Astrocyte (in vitro differentiated cells and primary cell): Measurements from ENCODE around the gene PHAF1. TPM values are rescaled to one million over a fixed set of nuclear protein-coding genes. Genes with fewer than 3 reads are reported as not detected.
A peak's percentile ranks its signal among the peaks of the same experiment; 100 is the strongest.

Source experiments
- DNase-seq: peaks from one replicate; pipeline ENCODE4 v3.0.0-alpha.2; 2010; ENCODE audit warnings: low read depth
- FAIRE-seq: peaks from 2 replicates; lab custom pipeline; 2011; peaks lifted over from hg19 to GRCh38; lab: Jason Lieb, UNC
- H2AFZ ChIP-seq: 2 replicates; pipeline ENCODE4 v1.6.0; 2012; ENCODE audit warnings: low read depth, low read length, inconsistent platforms
- H3K27ac ChIP-seq: 2 replicates; pipeline ENCODE4 v1.5.1; 2011; ENCODE audit warnings: low read depth, low read length, inconsistent platforms
- H3K27me3 ChIP-seq: 2 replicates; pipeline ENCODE4 v1.6.0; 2011; ENCODE audit warnings: low read length, inconsistent platforms; ENCODE audit not compliant: insufficient read depth
- H3K36me3 ChIP-seq: 2 replicates; pipeline ENCODE4 v1.5.1; 2011; ENCODE audit warnings: low read length, inconsistent platforms; ENCODE audit not compliant: insufficient read depth
- H3K4me1 ChIP-seq: 2 replicates; pipeline ENCODE4 v1.5.1; 2011; ENCODE audit warnings: low read length, inconsistent platforms; ENCODE audit not compliant: insufficient read depth
- H3K4me2 ChIP-seq: 2 replicates; pipeline ENCODE4 v1.6.0; 2012; ENCODE audit warnings: low read length, inconsistent platforms
- H3K4me3 ChIP-seq: 2 replicates; pipeline ENCODE4 v1.5.1; 2011; ENCODE audit warnings: low read depth, mild to moderate bottlenecking, low read length, inconsistent platforms; ENCODE audit not compliant: insufficient read depth
- H3K79me2 ChIP-seq: 2 replicates; pipeline ENCODE4 v1.6.0; 2012; ENCODE audit warnings: mild to moderate bottlenecking, low read length, inconsistent platforms; ENCODE audit not compliant: insufficient read depth
- H3K9ac ChIP-seq: 2 replicates; pipeline ENCODE4 v1.6.0; 2012; ENCODE audit warnings: mild to moderate bottlenecking, low read length, inconsistent platforms
- H3K9me3 ChIP-seq: 2 replicates; pipeline ENCODE4 v1.5.1; 2012; ENCODE audit warnings: low read depth, mild to moderate bottlenecking, low read length, inconsistent platforms; ENCODE audit not compliant: insufficient read depth
- H4K20me1 ChIP-seq: 2 replicates; pipeline ENCODE4 v1.6.0; 2012; ENCODE audit warnings: low read length, inconsistent platforms; ENCODE audit not compliant: insufficient read depth
- H3K27ac Mint-ChIP-seq: one replicate; pipeline ENCODE4 v1.8.0; 2021; ENCODE audit warnings: mild to moderate bottlenecking, mixed read lengths; ENCODE audit not compliant: unreplicated experiment
- H3K27me3 Mint-ChIP-seq: one replicate; pipeline ENCODE4 v1.8.0; 2021; ENCODE audit warnings: low read depth, mixed read lengths; ENCODE audit not compliant: unreplicated experiment
- H3K36me3 Mint-ChIP-seq: one replicate; pipeline ENCODE4 v1.8.0; 2021; ENCODE audit warnings: low read depth, mixed read lengths; ENCODE audit not compliant: unreplicated experiment
- H3K4me1 Mint-ChIP-seq: one replicate; pipeline ENCODE4 v1.8.0; 2021; ENCODE audit warnings: low read depth, mixed read lengths; ENCODE audit not compliant: unreplicated experiment
- H3K4me3 Mint-ChIP-seq: one replicate; pipeline ENCODE4 v1.8.0; 2021; ENCODE audit warnings: mild to moderate bottlenecking, moderate library complexity, mixed read lengths; ENCODE audit not compliant: unreplicated experiment
- H3K9me3 Mint-ChIP-seq: one replicate; pipeline ENCODE4 v1.8.0; 2021; ENCODE audit warnings: mild to moderate bottlenecking, mixed read lengths; ENCODE audit not compliant: unreplicated experiment
- EZH2 ChIP-seq: IDR thresholded peaks from 2 replicates; pipeline ENCODE4 v1.6.1; 2012; ENCODE audit warnings: mild to moderate bottlenecking, low read length, inconsistent platforms; ENCODE audit not compliant: insufficient read depth
- total RNA-seq: library from RNA; stranded (reverse); gene quantifications from 2 replicates; pipeline ENCODE4 v1.2.1, GENCODE V29; 2021
- TF ChIP-seq, protein P1 (sequence below): IDR thresholded peaks from 2 replicates; pipeline ENCODE4 v1.5.1; 2011; ENCODE audit warnings: low read depth, mild to moderate bottlenecking, inconsistent platforms, low read length, moderate library complexity; ENCODE audit not compliant: insufficient read depth

The PHAF1 gene
- total RNA-seq, 1 donor from 2014 or later: 17.1 TPM

DNA sequence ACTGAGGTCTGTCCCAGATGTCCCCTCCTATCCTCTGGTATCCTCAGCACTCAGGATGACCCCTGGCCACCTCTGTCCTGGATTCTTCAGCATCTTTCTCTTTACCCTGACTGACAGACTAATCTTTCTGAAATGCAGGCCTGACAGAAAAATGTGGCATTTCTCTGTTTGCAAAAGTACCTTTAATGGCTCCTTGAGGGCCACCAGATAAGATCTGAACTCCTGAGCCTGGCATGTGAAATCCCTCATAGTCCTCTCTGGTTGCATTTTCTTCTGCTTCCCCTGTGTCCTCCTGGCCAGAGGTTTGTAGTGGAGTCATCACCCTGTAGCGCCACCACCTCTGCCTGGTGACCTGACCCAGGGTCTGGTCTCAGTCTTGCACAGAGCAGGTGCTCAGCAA lies 87.1 kb downstream of the PHAF1 start:
- Mint-ChIP-seq H3K4me1 (peaks cover 16% of the 10 kb centered on the region), H3K36me3 (peaks cover 22% of the 10 kb centered on the region), H3K4me3 (no peak overlapping the region), H3K9me3 (no peaks in the 10 kb centered on the region), H3K27me3 (no peaks in the 10 kb centered on the region), H3K27ac (no peak overlapping the region)
- Histone ChIP-seq H3K4me1 (peaks cover 15% of the 10 kb centered on the region), H3K27ac (no peak overlapping the region), H3K4me2 (no peak overlapping the region), H3K9ac (no peak overlapping the region), H3K9me3 (no peaks in the 10 kb centered on the region), H4K20me1 (peaks cover 66% of the 10 kb centered on the region), H3K79me2 (peaks cover 40% of the 10 kb centered on the region), H3K36me3 (peaks cover 35% of the 10 kb centered on the region), H3K4me3 (no peak overlapping the region), H2AFZ (no peak overlapping the region), H3K27me3 (no peaks in the 10 kb centered on the region)
- TF ChIP-seq EZH2: no peak
- TF ChIP-seq, protein P1, sequence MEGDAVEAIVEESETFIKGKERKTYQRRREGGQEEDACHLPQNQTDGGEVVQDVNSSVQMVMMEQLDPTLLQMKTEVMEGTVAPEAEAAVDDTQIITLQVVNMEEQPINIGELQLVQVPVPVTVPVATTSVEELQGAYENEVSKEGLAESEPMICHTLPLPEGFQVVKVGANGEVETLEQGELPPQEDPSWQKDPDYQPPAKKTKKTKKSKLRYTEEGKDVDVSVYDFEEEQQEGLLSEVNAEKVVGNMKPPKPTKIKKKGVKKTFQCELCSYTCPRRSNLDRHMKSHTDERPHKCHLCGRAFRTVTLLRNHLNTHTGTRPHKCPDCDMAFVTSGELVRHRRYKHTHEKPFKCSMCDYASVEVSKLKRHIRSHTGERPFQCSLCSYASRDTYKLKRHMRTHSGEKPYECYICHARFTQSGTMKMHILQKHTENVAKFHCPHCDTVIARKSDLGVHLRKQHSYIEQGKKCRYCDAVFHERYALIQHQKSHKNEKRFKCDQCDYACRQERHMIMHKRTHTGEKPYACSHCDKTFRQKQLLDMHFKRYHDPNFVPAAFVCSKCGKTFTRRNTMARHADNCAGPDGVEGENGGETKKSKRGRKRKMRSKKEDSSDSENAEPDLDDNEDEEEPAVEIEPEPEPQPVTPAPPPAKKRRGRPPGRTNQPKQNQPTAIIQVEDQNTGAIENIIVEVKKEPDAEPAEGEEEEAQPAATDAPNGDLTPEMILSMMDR: no peak
- no peak for FAIRE-seq
- no peak for DNase-seq

DNA sequence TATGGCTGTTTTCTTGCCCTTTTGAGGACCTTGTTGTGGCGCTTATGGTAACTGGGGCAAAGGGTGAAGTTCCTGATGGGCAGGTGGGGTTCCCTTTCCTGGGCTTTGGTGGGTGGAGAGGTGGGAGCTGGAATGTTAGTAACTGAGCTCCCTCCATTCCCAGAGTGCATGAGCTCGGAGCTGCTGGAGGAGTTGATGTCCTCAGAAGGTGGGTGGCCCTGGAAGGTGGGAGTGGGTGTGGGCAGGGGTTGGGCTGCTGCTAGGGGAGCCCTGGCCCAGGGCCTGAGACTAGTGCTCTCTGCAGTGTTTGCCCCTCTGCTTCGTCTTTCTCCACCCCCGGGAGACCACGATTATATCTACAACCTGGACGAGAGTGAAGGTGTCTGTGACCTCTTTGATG lies 88.0 kb downstream of the PHAF1 start:
- TF ChIP-seq, protein P1: no peak
- TF ChIP-seq EZH2: no peak
- FAIRE-seq: no peak
- Histone ChIP-seq H3K4me1 (peaks cover 15% of the 10 kb centered on the region), H3K27ac (no peak overlapping the region), H3K4me3 (no peak overlapping the region), H3K27me3 (no peaks in the 10 kb centered on the region), H4K20me1 (peaks cover 62% of the 10 kb centered on the region), H2AFZ (no peak overlapping the region), H3K4me2 (no peak overlapping the region), H3K9ac (no peak overlapping the region), H3K9me3 (no peaks in the 10 kb centered on the region), H3K36me3 (peaks cover 35% of the 10 kb centered on the region), H3K79me2 (peaks cover 33% of the 10 kb centered on the region)
- H3K4me1 Mint-ChIP-seq: peaks cover 13% of the 10 kb centered on the region
- H3K36me3 Mint-ChIP-seq: peaks cover 22% of the 10 kb centered on the region
- H3K27ac Mint-ChIP-seq: peak overlapping the region; percentile 53
- no peak for DNase-seq
- no peaks in the 10 kb centered on the region for H3K27me3 Mint-ChIP-seq
- no peaks in the 10 kb centered on the region for H3K9me3 Mint-ChIP-seq
- no peak overlapping the region for H3K4me3 Mint-ChIP-seq

Other genes with a start within 250 kb of the PHAF1 start
- gene PDP2, start 229.4 kb upstream of the PHAF1 start, total RNA-seq: 12.1 and 16.8 TPM in 2 replicates
- gene CDH16, start 191.1 kb upstream of the PHAF1 start, total RNA-seq: not detected in 2 replicates
- gene RRAD, start 184.4 kb upstream of the PHAF1 start, total RNA-seq: 10.2 and 12.1 TPM in 2 replicates
- gene CIAO2B, start 175.5 kb upstream of the PHAF1 start, total RNA-seq: 69.5 and 75.6 TPM in 2 replicates
- 22.9 and 28.8 TPM in 2 replicates for gene CES2, start 174.4 kb upstream of the PHAF1 start, total RNA-seq
- 0.77 and 1.5 TPM in 2 replicates for gene CES3, start 148.7 kb upstream of the PHAF1 start, total RNA-seq
- 1.2 TPM in 2 replicates for gene CES4A, start 121.4 kb upstream of the PHAF1 start, total RNA-seq
- gene CBFB, start 80.8 kb upstream of the PHAF1 start, total RNA-seq: 94.8 and 104 TPM in 2 replicates
- gene B3GNT9, start 41.1 kb downstream of the PHAF1 start, total RNA-seq: 7.6 and 9.4 TPM in 2 replicates
- gene TRADD, start 50.0 kb downstream of the PHAF1 start, total RNA-seq: 10.1 and 11.0 TPM in 2 replicates
- gene FBXL8, start 50.0 kb downstream of the PHAF1 start, total RNA-seq: 5.6 and 6.8 TPM in 2 replicates
- 4.4 and 4.5 TPM in 2 replicates for gene HSF4, start 54.8 kb downstream of the PHAF1 start, total RNA-seq
- gene NOL3, start 60.6 kb downstream of the PHAF1 start, total RNA-seq: 9.5 and 10.9 TPM in 2 replicates
- 26.1 TPM in 2 replicates for gene MATCAP1, start 74.0 kb downstream of the PHAF1 start, total RNA-seq
- 0.45 and 0.62 TPM in 2 replicates for gene EXOC3L1, start 80.2 kb downstream of the PHAF1 start, total RNA-seq
- gene E2F4, start 82.2 kb downstream of the PHAF1 start, total RNA-seq: 44.7 and 51.2 TPM in 2 replicates
- 1.2 and 1.4 TPM in 2 replicates for gene ELMO3, start 89.2 kb downstream of the PHAF1 start, total RNA-seq
- gene TMEM208, start 117.2 kb downstream of the PHAF1 start, total RNA-seq: 47.5 and 51.6 TPM in 2 replicates
- 38.1 and 40.5 TPM in 2 replicates for gene FHOD1, start 137.5 kb downstream of the PHAF1 start, total RNA-seq
- 2.4 and 2.5 TPM in 2 replicates for gene SLC9A5, start 139.0 kb downstream of the PHAF1 start, total RNA-seq
- 1.8 and 2.4 TPM in 2 replicates for gene PLEKHG4, start 169.6 kb downstream of the PHAF1 start, total RNA-seq
- gene KCTD19, start 216.8 kb downstream of the PHAF1 start, total RNA-seq: not detected in 2 replicates
- not detected in 2 replicates for gene LRRC36, start 216.9 kb downstream of the PHAF1 start, total RNA-seq